ENCODE results near the gene SNRNP70.

SNRNP70 gene

DNA sequence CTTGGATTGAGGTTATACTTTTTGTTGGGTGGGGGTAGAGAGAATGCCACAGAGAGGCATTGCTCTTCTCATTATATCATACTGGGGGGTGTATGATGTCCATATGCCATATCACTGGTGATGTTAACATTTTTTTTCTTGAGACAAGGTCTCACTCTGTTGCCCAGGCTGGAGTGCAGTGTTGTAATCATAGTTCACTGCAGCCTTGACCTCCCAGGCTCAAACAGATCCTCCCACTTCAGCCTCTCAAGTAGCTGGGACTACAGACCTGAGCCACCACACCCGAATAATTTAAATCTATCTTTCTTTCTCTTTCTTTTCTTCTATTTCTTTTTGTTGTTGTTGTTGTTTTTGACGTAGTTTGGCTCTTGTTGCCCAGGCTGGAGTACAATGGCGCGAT lies 4.9 kb upstream of the SNRNP70 start:
- H3K4me2 ChIP-seq: no peak overlapping the region
- no peaks in the 10 kb centered on the region for H3K36me3 ChIP-seq
- peaks cover 4 to 10% (median 6%) of the 10 kb centered on the region in 10 experiments; a peak in 18 of 20 replicates for H3K4me1 ChIP-seq
- H3K27me3 ChIP-seq: no peaks in the 10 kb centered on the region
- H3K4me3 ChIP-seq: no peak overlapping the region
- TF ChIP-seq Cebpa-rat (IDR thresholded peaks at IDR 0.05): no peak
- peaks cover 0 to under 1% (median 0%) of the 10 kb centered on the region in 11 experiments; a peak in 6 of 22 replicates for H4K20me1 ChIP-seq
- H3K9ac ChIP-seq: no peak overlapping the region
- no peak overlapping the region for H3K27ac ChIP-seq
- H3K9me3 ChIP-seq (replicated peaks in 1 of 11): peaks cover 0 to 8% (median 0%) of the 10 kb centered on the region in 11 experiments; a peak in 2 of 22 replicates

DNA sequence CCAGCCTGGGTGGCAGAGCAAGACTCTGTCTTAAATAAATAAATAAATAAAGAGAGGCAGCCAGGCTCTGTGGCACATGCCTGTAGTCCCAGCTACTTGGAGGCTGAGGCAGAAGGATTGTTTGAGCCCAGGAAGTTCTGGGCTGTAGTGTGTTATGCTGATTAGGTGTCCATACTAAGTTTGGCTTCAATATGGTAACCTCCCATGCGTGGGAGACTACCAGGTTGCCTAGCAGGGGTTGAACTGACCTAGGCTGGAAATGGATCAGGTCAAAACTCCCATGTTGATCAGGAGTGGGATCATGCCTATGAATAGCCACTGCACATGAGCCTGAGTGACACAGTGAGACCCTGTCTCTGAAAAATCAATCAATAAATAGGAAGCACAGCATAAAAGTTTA lies 4.0 kb upstream of the SNRNP70 start:
- Histone ChIP-seq H3K4me2 (no peak overlapping the region), H3K9ac (no peak overlapping the region; a peak in 1 of 22 replicates), H4K20me1 (peaks cover 5 to 10% (median 8%) of the 10 kb centered on the region in 11 experiments; a peak in 21 of 22 replicates), H3K36me3 (peaks cover 0 to 3% (median 1%) of the 10 kb centered on the region in 11 experiments; a peak in 14 of 22 replicates), H3K9me3 (replicated peaks in 1 of 11) (peaks cover 0 to 8% (median 0%) of the 10 kb centered on the region in 11 experiments; a peak in 2 of 22 replicates), H3K27ac (no peak overlapping the region), H3K27me3 (no peaks in the 10 kb centered on the region), H3K4me3 (no peak overlapping the region), H3K4me1 (peaks cover 5 to 12% (median 7%) of the 10 kb centered on the region in 10 experiments)
- TF ChIP-seq Cebpa-rat (IDR thresholded peaks at IDR 0.05): no peak

DNA sequence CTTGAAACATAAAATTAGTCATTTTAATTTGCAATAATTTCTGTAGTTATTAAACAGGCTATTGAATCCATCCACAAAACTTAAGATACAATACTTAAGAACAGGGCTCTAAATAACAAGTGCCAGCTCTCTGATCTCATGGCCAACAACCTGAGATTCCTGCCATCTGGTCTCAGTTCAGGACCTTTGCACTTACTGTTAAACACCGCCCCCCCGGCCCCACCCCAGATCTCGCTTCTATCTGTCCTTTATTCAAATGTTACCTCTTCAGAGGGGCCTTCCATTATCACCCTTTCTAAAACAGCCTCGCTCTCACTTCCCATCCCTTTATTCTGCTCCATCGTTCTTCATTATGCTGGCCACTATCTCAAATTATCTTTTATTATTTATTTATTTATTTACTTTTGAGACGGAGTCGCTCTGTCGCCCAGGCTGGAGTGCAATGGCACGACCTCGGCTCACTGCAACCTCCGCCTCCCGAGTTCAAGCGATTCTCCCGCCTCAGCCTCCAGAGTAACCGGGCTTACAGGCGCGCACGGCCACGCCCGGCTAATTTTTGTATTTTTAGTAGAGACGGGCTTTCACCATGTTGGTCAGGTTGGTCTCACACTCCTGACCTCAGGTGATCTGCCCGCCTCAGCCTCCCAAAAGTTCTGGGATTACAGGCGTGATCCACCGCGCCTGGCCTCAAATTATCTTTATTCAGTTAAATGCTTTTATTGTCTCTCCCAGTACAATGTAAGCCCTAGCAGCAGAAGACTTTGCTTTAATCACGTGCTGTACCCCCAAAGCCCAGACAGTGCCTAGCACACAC lies 838 bp upstream of the SNRNP70 start:
- H3K9ac ChIP-seq: peak overlapping the region; percentile 90 to 98 (median 95)
- H3K4me2 ChIP-seq: peak overlapping the region; percentile 58 to 89 (median 82)
- peaks cover 36 to 41% (median 39%) of the 10 kb centered on the region in 11 experiments for H4K20me1 ChIP-seq
- no peaks in the 10 kb centered on the region for H3K27me3 ChIP-seq
- no peak for TF ChIP-seq Cebpa-rat (IDR thresholded peaks at IDR 0.05)
- H3K27ac ChIP-seq: peak overlapping the region; percentile 82 to 97 (median 94)
- H3K36me3 ChIP-seq: peaks cover 16 to 34% (median 32%) of the 10 kb centered on the region in 11 experiments
- peaks cover 22 to 38% (median 31%) of the 10 kb centered on the region in 10 experiments for H3K4me1 ChIP-seq
- H3K9me3 ChIP-seq (replicated peaks in 1 of 11): peaks cover 0 to 8% (median 0%) of the 10 kb centered on the region in 11 experiments; a peak in 2 of 22 replicates
- peak overlapping the region; percentile 73 to 95 (median 82); a peak in 17 of 20 replicates for H3K4me3 ChIP-seq

DNA sequence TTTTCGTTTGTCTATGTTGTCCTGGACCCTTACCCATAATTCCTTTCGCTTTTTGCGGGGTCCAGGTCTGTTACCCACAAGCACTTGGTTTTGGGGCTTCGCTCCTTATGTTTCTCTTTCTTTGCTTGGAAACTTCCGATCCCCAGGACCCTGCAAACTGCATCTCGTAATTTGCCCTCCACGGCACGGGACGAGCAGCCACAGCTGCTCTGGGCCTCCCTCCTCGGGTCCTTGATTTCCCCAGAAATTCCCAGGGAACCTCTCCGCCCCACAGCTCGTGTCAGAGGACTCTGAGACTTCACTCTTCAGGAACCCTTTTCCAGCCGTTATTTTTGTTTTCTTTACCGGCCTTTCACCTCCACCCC lies 599 bp downstream of the SNRNP70 start:
- TF ChIP-seq Cebpa-rat (IDR thresholded peaks at IDR 0.05): no peak
- peak overlapping the region; percentile 89 to 99 (median 97) for H3K4me2 ChIP-seq
- H3K27me3 ChIP-seq: no peaks in the 10 kb centered on the region
- peaks cover 22 to 38% (median 31%) of the 10 kb centered on the region in 10 experiments for H3K4me1 ChIP-seq
- H3K4me3 ChIP-seq: peak overlapping the region; percentile 73 to 95 (median 82)
- H3K9ac ChIP-seq: peak overlapping the region; percentile 90 to 98 (median 95)
- H3K27ac ChIP-seq: peak overlapping the region; percentile 82 to 97 (median 94)
- H3K9me3 ChIP-seq (replicated peaks in 1 of 11): peaks cover 0 to 8% (median 0%) of the 10 kb centered on the region in 11 experiments; a peak in 2 of 22 replicates
- peaks cover 29 to 49% (median 46%) of the 10 kb centered on the region in 11 experiments for H3K36me3 ChIP-seq
- H4K20me1 ChIP-seq: peaks cover 50 to 55% (median 53%) of the 10 kb centered on the region in 11 experiments

DNA sequence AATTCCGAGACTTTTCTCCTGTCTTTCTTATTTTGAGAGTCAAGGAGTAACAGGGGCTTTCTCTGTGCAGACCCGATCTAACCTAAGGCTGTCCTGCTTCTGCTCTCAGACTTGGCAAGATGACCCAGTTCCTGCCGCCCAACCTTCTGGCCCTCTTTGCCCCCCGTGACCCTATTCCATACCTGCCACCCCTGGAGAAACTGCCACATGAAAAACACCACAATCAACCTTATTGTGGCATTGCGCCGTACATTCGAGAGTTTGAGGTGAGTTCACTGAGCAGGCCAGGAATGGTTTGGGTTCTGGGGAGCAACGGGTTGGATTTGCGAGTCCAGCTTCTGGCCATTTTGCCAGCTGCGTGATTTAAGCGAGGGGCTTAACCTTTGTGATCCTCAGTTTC lies 1.0 kb downstream of the SNRNP70 start:
- Histone ChIP-seq H3K4me3 (peak overlapping the region; percentile 73 to 95 (median 82)), H3K9ac (peak overlapping the region; percentile 90 to 98 (median 95)), H3K4me2 (peak overlapping the region; percentile 89 to 99 (median 97)), H3K4me1 (peaks cover 22 to 38% (median 31%) of the 10 kb centered on the region in 10 experiments), H3K27me3 (no peaks in the 10 kb centered on the region), H3K9me3 (replicated peaks in 1 of 11) (peaks cover 0 to 8% (median 0%) of the 10 kb centered on the region in 11 experiments; a peak in 2 of 22 replicates), H3K27ac (peak overlapping the region; percentile 82 to 97 (median 94); a peak in 21 of 22 replicates), H4K20me1 (peaks cover 55 to 60% (median 58%) of the 10 kb centered on the region in 11 experiments), H3K36me3 (peaks cover 34 to 53% (median 51%) of the 10 kb centered on the region in 11 experiments)
- no peak for TF ChIP-seq Cebpa-rat (IDR thresholded peaks at IDR 0.05)

DNA sequence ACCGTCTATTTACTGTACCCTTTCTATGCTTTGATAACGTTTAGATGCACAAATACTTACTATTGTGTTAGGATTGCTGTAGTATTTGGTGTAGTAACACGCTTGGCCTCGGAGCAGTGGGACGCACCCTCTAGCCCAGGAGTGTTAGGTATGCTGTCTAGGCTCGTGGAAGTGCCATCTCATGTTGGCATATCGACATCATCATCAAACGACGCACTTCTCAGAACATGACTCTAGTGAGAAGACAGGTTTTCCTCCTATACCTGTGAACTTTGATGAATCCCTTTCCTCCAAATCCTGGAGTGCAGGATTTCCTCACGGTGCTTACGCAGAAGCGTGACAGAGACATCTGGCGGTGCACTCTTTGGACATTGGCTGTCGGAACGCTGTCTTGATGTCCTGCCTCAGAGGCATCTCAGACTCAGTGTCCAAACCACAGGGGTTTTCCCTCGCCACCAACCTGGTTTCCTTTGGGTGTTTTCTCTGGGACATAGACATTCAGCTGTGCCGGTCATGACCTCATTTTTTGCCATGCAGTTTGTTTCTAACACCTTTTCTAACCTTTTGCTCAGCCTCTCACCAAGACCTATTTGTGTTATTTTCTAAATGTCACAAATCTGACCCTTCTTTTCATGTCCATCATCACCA lies 6.3 kb downstream of the SNRNP70 start:
- no peaks in the 10 kb centered on the region for H3K9me3 ChIP-seq (replicated peaks in 1 of 11)
- no peak overlapping the region for H3K27ac ChIP-seq
- peaks cover 98 to 100% (median 100%) of the 10 kb centered on the region in 11 experiments for H4K20me1 ChIP-seq
- no peak for TF ChIP-seq Cebpa-rat (IDR thresholded peaks at IDR 0.05)
- no peak overlapping the region for H3K4me3 ChIP-seq
- H3K9ac ChIP-seq: 0 out of 22 replicates have a peak overlapping the region, but pooled peaks of 2 of the 11 experiments have one; percentile 14 to 31
- peaks cover 13 to 34% (median 23%) of the 10 kb centered on the region in 10 experiments for H3K4me1 ChIP-seq
- H3K4me2 ChIP-seq: no peak overlapping the region
- H3K27me3 ChIP-seq: no peaks in the 10 kb centered on the region
- H3K36me3 ChIP-seq: peaks cover 86 to 100% (median 100%) of the 10 kb centered on the region in 11 experiments

DNA sequence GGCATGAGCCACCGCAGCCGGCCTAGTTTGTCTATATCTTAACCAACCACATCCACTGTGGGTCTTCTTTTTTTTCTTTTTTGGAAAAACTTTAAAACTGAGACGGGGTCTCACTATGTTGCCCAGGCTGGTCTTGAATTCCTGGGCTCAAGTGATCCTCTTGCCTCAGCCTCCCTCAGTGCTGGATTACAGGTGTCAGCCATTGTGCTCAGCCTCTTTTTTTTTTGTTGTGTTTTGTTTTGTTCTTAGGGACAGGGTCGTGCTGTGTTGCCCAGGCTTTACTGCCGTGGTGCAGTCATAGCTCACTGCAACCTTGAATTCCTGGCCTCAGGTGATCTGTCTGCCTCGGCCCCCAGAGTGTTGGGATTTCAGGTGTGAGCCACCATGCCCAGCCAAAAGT lies 7.4 kb downstream of the SNRNP70 start:
- peaks cover 92 to 100% (median 100%) of the 10 kb centered on the region in 11 experiments for H3K36me3 ChIP-seq
- no peaks in the 10 kb centered on the region for H3K27me3 ChIP-seq
- no peak for TF ChIP-seq Cebpa-rat (IDR thresholded peaks at IDR 0.05)
- peaks cover 2 to 31% (median 17%) of the 10 kb centered on the region in 10 experiments for H3K4me1 ChIP-seq
- no peak overlapping the region for H3K4me3 ChIP-seq
- H3K4me2 ChIP-seq: no peak overlapping the region
- peaks cover 97 to 100% (median 100%) of the 10 kb centered on the region in 11 experiments for H4K20me1 ChIP-seq
- no peak overlapping the region for H3K9ac ChIP-seq
- no peaks in the 10 kb centered on the region for H3K9me3 ChIP-seq (replicated peaks in 1 of 11)
- H3K27ac ChIP-seq: no peak overlapping the region

DNA sequence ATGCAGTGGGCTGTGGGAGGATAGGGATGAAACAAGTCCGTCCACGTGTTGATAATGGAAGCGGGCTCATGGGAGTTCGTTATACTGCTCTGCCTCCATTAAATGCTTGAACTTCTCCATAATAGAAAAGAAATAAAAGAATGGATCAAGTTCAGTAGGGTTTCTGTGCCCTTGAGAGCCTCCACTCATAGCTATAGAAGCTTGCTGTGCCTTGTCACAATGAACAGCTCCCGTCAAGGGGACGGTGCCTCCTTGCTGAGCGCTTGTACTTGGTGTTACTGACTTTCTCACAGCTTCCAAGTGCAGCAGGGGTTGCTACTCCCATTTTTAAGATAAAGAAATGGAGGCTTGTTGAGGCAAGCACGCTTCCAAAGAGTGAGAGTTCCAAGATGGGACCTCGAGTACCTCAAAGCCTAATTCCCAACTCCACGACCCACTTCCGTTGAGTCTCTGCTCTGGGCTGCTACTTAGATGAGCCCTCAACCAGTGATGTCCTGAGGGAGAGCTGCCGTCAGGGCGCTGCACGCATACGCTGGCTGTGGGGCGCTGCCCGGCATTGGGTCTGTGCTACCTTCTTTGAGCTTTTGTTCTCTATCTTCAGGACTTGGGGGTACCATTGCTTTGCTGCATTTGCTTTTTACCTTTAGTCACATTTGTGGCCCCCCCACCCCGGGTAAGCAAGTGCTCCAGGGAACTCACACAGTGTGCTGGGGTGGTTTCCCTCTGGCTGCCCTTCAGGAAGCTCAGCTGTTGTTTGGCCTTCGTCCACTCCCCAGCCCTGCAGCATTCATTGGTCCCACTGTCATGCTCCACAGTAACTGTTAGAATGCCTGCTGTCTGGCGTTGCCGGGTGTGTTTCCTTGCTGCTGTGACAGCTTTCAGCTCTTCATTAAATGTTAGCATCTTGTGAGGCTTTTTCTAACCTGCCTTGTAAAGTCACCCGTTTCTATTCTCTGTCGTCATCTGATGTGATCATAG lies 9.5 kb downstream of the SNRNP70 start:
- Histone ChIP-seq H3K36me3 (peaks cover 97 to 100% (median 98%) of the 10 kb centered on the region in 11 experiments), H4K20me1 (peaks cover 93 to 100% (median 100%) of the 10 kb centered on the region in 11 experiments)

More for the DNA sequence above, 9.5 kb downstream of the SNRNP70 start:
- Histone ChIP-seq H3K27me3 (no peaks in the 10 kb centered on the region), H3K4me2 (no peak overlapping the region), H3K4me1 (peaks cover 0 to 40% (median 23%) of the 10 kb centered on the region in 10 experiments; a peak in 14 of 20 replicates), H3K9me3 (replicated peaks in 1 of 11) (no peaks in the 10 kb centered on the region), H3K4me3 (no peak overlapping the region), H3K27ac (0 out of 22 replicates have a peak overlapping the region, but pooled peaks of 1 of the 11 experiments have one; percentile 18), H3K9ac (peak overlapping the region in 4 of 11 experiments; percentile 8 to 41 (median 23); a peak in 5 of 22 replicates)
- no peak for TF ChIP-seq Cebpa-rat (IDR thresholded peaks at IDR 0.05)
